K562 (cell line): ENCODE results near the gene PTPRZ1. TPM values are rescaled to one million over a fixed set of nuclear protein-coding genes. Genes with fewer than 3 reads are reported as not detected.

ENCODE experiments used
- ATAC-seq: fragments of 200-7000 bp; cut with Tn5 transposase; 3 replicates; pipeline ENCODE4 v1.9.1; 2020; ENCODE audit warnings: moderate library complexity
- BruUV-seq: library from RNA; stranded (reverse); fragments of 400-500 nt; replicated peaks from 2 replicates; lab custom pipeline; 2021; lab: Mats Ljungman, UMichigan
- CTCF ChIA-PET: fragments of 300-600 bp; formaldehyde crosslinking; extraction: SDS; loops from one replicate; lab custom pipeline; 2021; ENCODE audit warnings: low intra/inter-chr PET ratio; lab: Yijun Ruan, JAX
- POLR2A ChIA-PET: fragments of 300-600, 350-650 bp; sonication (Branson Sonifier 250); formaldehyde crosslinking; extraction: SDS; loops from one replicate; lab custom pipeline; 2021; ENCODE audit warnings: antibody characterized with exemption, inconsistent platforms; lab: Yijun Ruan, JAX
- DNase-seq, 4 experiments: peaks; one replicate each; pipeline versions ENCODE4 v3.0.0 to v3.0.0-alpha.2; 2011 to 2018; ENCODE audit warnings: low spot score in 3 of 4, mixed read lengths in 3 of 4; ENCODE audit errors: extremely low read depth in 1 of 4
- FAIRE-seq: peaks from 2 replicates; lab custom pipeline; 2011; peaks lifted over from hg19 to GRCh38; lab: Jason Lieb, UNC
- H2AFZ ChIP-seq: 2 replicates; pipeline ENCODE4 v1.6.0; 2011; ENCODE audit warnings: low read depth, low read length, control low read depth, inconsistent platforms
- H3K27ac ChIP-seq: fragments of 200-600 bp; 3 replicates; pipeline ENCODE4 v1.8.0; 2011; ENCODE audit warnings: low read depth, mild to moderate bottlenecking, control low read depth, inconsistent platforms, low read length, moderate library complexity, mixed read lengths; ENCODE audit errors: extremely low read depth
- H3K27me3 ChIP-seq, 2 experiments: fragments of 300-600 bp in 1 of 2; 2 replicates in 1 of 2; 3 replicates in 1 of 2; pipeline versions ENCODE4 v1.6.0 to v1.8.0; 2011; ENCODE audit warnings: inconsistent platforms in 2 of 2, low read length in 2 of 2, mild to moderate bottlenecking in 1 of 2, mixed read lengths in 1 of 2, moderate library complexity in 1 of 2; ENCODE audit not compliant: control insufficient read depth in 2 of 2, insufficient read depth in 2 of 2
- H3K36me3 ChIP-seq: fragments of 300-600 bp; 3 replicates; pipeline ENCODE4 v1.8.0; 2011; ENCODE audit warnings: mild to moderate bottlenecking, low read length, inconsistent platforms; ENCODE audit not compliant: control insufficient read depth, insufficient read depth
- H3K4me1 ChIP-seq, 2 experiments: fragments of 200-600 bp in 1 of 2; replicated peaks in 1 of 2; 2 replicates in 1 of 2; 3 replicates in 1 of 2; pipeline versions ENCODE4 v1.5.1 to v1.8.0; 2011; ENCODE audit warnings: inconsistent platforms in 2 of 2, low read length in 2 of 2, mild to moderate bottlenecking in 1 of 2, mixed read lengths in 1 of 2, moderate library complexity in 1 of 2; ENCODE audit not compliant: control insufficient read depth in 2 of 2, insufficient read depth in 2 of 2
- H3K4me2 ChIP-seq: 2 replicates; pipeline ENCODE4 v1.6.1; 2011; ENCODE audit warnings: low read length, control low read depth, inconsistent platforms, mixed read lengths; ENCODE audit not compliant: insufficient read depth
- H3K4me3 ChIP-seq: fragments of 200-600 bp; sonication (generic), shearing (Covaris generic); 2 replicates; pipeline ENCODE4 v1.5.1; 2016; ENCODE audit warnings: control low read depth, inconsistent platforms
- H3K79me2 ChIP-seq: fragments of 200-600 bp; 3 replicates; pipeline ENCODE4 v1.8.0; 2011; ENCODE audit warnings: low read length, inconsistent platforms; ENCODE audit not compliant: control insufficient read depth, insufficient read depth
- H3K9ac ChIP-seq, 2 experiments: 2 replicates each; pipeline versions ENCODE4 v1.6.0 to v1.6.1; 2011; ENCODE audit warnings: low read depth in 2 of 2, low read length in 2 of 2, control low read depth in 1 of 2, inconsistent platforms in 1 of 2, mild to moderate bottlenecking in 1 of 2, mixed read lengths in 1 of 2; ENCODE audit not compliant: insufficient read depth in 1 of 2
- H3K9me1 ChIP-seq: one replicate; pipeline ENCODE4 v1.6.0; 2011; ENCODE audit warnings: inconsistent platforms, mild to moderate bottlenecking, low read length, moderate library complexity; ENCODE audit not compliant: control insufficient read depth, insufficient read depth
- H3K9me3 ChIP-seq: replicated peaks from 2 replicates; pipeline ENCODE4 v1.5.1; 2011; ENCODE audit warnings: low read depth, low read length, inconsistent platforms; ENCODE audit not compliant: control insufficient read depth, insufficient read depth
- H4K20me1 ChIP-seq: replicated peaks from 2 replicates; pipeline ENCODE4 v1.6.1; 2011; ENCODE audit warnings: low read length, inconsistent platforms, mixed read lengths; ENCODE audit not compliant: control insufficient read depth, insufficient read depth
- EP300 ChIP-seq: IDR thresholded peaks from 2 replicates; pipeline ENCODE4 v1.6.1; 2012; ENCODE audit warnings: low read length, improper control_type of control experiment
- ETV5 ChIP-seq: sonication (generic); formaldehyde crosslinking; IDR thresholded peaks from 2 replicates; pipeline ENCODE4 v1.4.0; 2020; ENCODE audit warnings: low read depth, mild to moderate bottlenecking, missing genetic modification reagents
- HEY1 ChIP-seq: fragments of 250-450 bp; sonication (Bioruptor Pico); IDR thresholded peaks from 2 replicates; pipeline ENCODE4 v1.5.0; 2020; ENCODE audit warnings: mild to moderate bottlenecking, moderate library complexity, borderline replicate concordance
- IRF9 ChIP-seq: fragments of 450-650 bp; IDR thresholded peaks from 2 replicates; pipeline ENCODE4 v1.6.1; 2016; ENCODE audit warnings: missing biosample characterization, missing genetic modification characterization
- KDM4B ChIP-seq, 2 experiments: fragments of 450-650 bp in 1 of 2; sonication (generic) in 1 of 2; IDR thresholded peaks; 2 replicates each; pipeline ENCODE4 v1.6.1; 2016 to 2017; ENCODE audit warnings: borderline replicate concordance in 2 of 2, antibody characterized with exemption in 1 of 2, low read depth in 1 of 2, mild to moderate bottlenecking in 1 of 2
- MAZ ChIP-seq, 2 experiments: fragments of 450-650 bp in 1 of 2; sonication (generic) in 1 of 2; formaldehyde crosslinking; IDR thresholded peaks in 1 of 2; conservative IDR thresholded peaks in 1 of 2; 2 replicates each; pipeline versions ENCODE4 v1.4.0 to v1.5.0; 2020; ENCODE audit warnings: mild to moderate bottlenecking in 1 of 2, missing genetic modification reagents in 1 of 2
- PRMT5 ChIP-seq: sonication (generic); formaldehyde crosslinking; IDR thresholded peaks from 2 replicates; pipeline ENCODE4 v1.5.0; 2020; ENCODE audit warnings: missing genetic modification reagents
- RBM15 ChIP-seq: fragments of 200-400 bp; formaldehyde crosslinking; IDR thresholded peaks from 2 replicates; pipeline ENCODE4 v1.6.1; 2018; ENCODE audit warnings: mild to moderate bottlenecking, low read length, moderate library complexity; ENCODE audit not compliant: insufficient read depth
- SREBF2 ChIP-seq: sonication (generic); formaldehyde crosslinking; IDR thresholded peaks from 2 replicates; pipeline ENCODE4 v1.4.0; 2020; ENCODE audit warnings: mild to moderate bottlenecking, missing genetic modification reagents
- STAT5B ChIP-seq: fragments of 250-450 bp; sonication (Bioruptor Pico); IDR thresholded peaks from 2 replicates; pipeline ENCODE4 v1.8.0; 2021; ENCODE audit warnings: mild to moderate bottlenecking, inconsistent platforms
- ZNF592 ChIP-seq: fragments of 450-650 bp; IDR thresholded peaks from 2 replicates; pipeline ENCODE4 v1.6.1; 2017; ENCODE audit warnings: antibody characterized with exemption, mild to moderate bottlenecking
- ZNF644 ChIP-seq: fragments of 200-800 bp; sonication (Bioruptor generic); IDR thresholded peaks from 2 replicates; pipeline ENCODE4 v1.6.1; 2016; ENCODE audit warnings: low read depth, missing genetic modification characterization, missing compliant biosample characterization
- WGBS: fragments of 100-300 bp; shearing (Covaris generic); methylation state at CpG from one replicate; pipeline ENCODE4 v1.1.6; 2016; ENCODE audit warnings: low coverage, mixed read lengths; ENCODE audit not compliant: insufficient coverage; ENCODE audit errors: missing lambda C conversion rate; 5-methylcytosine and 5-hydroxymethylcytosine counted together
- in situ Hi-C: fragments of 300-500 bp; cut with MboI; formaldehyde crosslinking; loops from 4 replicates; pipeline ENCODE4 v1.15.0; 2018; ENCODE audit warnings: inconsistent platforms, mixed read lengths
- intact Hi-C: fragments of 100-400 bp; cut with micrococcal nuclease; formaldehyde crosslinking; loops from 2 replicates; pipeline ENCODE4 v1.14.2; 2022
- polyA plus RNA-seq, 8 experiments: library from polyadenylated mRNA; depleted of rRNA in 4 of 8; stranded (reverse) in 5 of 8; unstranded in 3 of 8; fragments of >200 nt; fragmentation: Nextera tagmentation in 2 of 8; fragmentation: Illumina TruSeq in 1 of 8; extraction: Ambion mirVana in 2 of 8; extraction: Trizol in 1 of 8; gene quantifications; 2 replicates each; pipeline versions ENCODE4 v1.2.1 to v1.2.3, GENCODE V29; 2011 to 2014; ENCODE audit warnings: inconsistent platforms in 1 of 8, missing spikeins in 1 of 8
- total RNA-seq, 7 experiments: library from RNA; depleted of rRNA in 6 of 7; stranded (reverse); fragments of >200 nt in 6 of 7; fragmentation: Illumina TruSeq in 2 of 7; extraction: Trizol in 2 of 7; gene quantifications; 2 replicates each; pipeline versions ENCODE4 v1.2.1 to v1.2.3, GENCODE V29; 2011 to 2021; ENCODE audit warnings: low replicate concordance in 1 of 7

Gene PTPRZ1
- total and polyA plus RNA-seq, 9 of the 15 experiments (the other 6 are each of a cell fraction or from before 2014, with no cell fraction given), result 0.04 TPM; not detected in 7

DNA sequence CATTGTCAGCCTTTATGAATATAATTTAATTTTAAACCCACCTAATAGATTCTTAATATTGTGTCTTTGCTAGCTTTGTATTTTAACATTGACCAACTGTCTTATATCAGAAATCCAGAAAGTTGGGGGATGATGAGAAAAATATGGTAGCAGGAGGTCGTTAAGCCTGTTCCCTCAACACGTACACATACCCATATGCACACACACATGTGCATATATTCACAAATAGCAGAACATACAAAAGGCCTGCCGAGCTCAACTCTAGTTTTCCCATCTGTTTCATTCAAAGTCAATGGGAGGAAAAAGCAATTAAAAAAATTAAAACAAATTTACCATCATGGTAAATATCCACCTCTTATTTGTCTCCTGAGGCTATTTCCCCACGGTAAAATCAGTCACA, 25.9 kb upstream of the PTPRZ1 start:
- POLR2A ChIA-PET, result interaction anchor here (0.6 kb wide), 1 partner anchor 1896 kb away, joined by 3 read pairs; no protein-coding TSS in a partner anchor
- no peaks in the 10 kb centered on the region for H3K27me3 ChIP-seq
- TF ChIP-seq HEY1, result no peak
- in situ Hi-C loops, result no loop called here
- H2AFZ ChIP-seq, result no peak overlapping the region
- no peaks in the 10 kb centered on the region for H3K79me2 ChIP-seq
- intact Hi-C loops, result no loop called here
- CTCF ChIA-PET, result no interaction called here
- no peak for DNase-seq
- H3K4me3 ChIP-seq, result no peak overlapping the region
- 0% methylated on average over 4 of the region's 4 CpGs for WGBS
- no peak overlapping the region for H3K9ac ChIP-seq
- no peak for FAIRE-seq
- H3K4me1 ChIP-seq, result no peaks in the 10 kb centered on the region
- H4K20me1 ChIP-seq, result no peaks in the 10 kb centered on the region
- no TSS peak for BruUV-seq
- no peak overlapping the region for H3K27ac ChIP-seq
- no peaks in the 10 kb centered on the region for H3K9me3 ChIP-seq
- H3K9me1 ChIP-seq, result no peaks in the 10 kb centered on the region
- no peak for ATAC-seq
- no peaks in the 10 kb centered on the region for H3K36me3 ChIP-seq
- no peak overlapping the region for H3K4me2 ChIP-seq

DNA sequence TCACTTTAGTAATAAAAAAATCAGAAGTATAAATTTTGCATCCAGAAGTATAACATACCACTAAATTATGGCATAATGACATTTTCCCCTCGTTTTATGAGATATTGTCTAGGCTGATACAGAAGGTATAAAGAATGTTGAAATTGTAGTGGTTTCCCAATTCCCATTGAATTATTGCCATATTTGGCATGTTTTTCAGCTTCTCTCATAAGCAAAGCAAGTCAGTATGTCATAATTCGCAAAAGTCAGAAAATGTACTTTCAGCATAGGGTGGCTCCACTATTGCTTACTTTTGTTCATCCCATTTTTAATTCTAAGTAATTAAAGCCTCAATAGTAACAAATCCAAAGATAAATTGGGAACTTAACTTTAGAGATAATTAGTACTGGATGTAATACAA, 19.7 kb upstream of the PTPRZ1 start:
- Histone ChIP-seq H4K20me1 (no peaks in the 10 kb centered on the region), H3K27ac (no peak overlapping the region), H2AFZ (no peak overlapping the region), H3K4me3 (no peak overlapping the region), H3K4me1 (no peaks in the 10 kb centered on the region), H3K9ac (no peak overlapping the region), H3K9me1 (no peaks in the 10 kb centered on the region), H3K27me3 (no peaks in the 10 kb centered on the region), H3K4me2 (no peak overlapping the region), H3K9me3 (no peaks in the 10 kb centered on the region), H3K79me2 (no peaks in the 10 kb centered on the region), H3K36me3 (no peaks in the 10 kb centered on the region)
- intact Hi-C loops, result no loop called here
- no peak for DNase-seq
- in situ Hi-C loops, result no loop called here
- no peak for ATAC-seq
- BruUV-seq, result no TSS peak
- 0% methylated on average over 2 of the region's 2 CpGs for WGBS
- no peak for FAIRE-seq
- POLR2A ChIA-PET, result no interaction called here
- CTCF ChIA-PET, result no interaction called here
- TF ChIP-seq PRMT5 (CRISPR knock-in tag) (no peak), ETV5 (CRISPR knock-in tag) (no peak), SREBF2 (CRISPR knock-in tag) (no peak), ZNF592 (no peak), EP300 (no peak), KDM4B (IDR thresholded peaks at IDR 0.05; ENCODE audit: borderline replicate concordance in 2 of 2, low read depth in 1 of 2) (no peak), STAT5B (CRISPR knock-in tag) (no peak), MAZ (CRISPR knock-in tag; conservative IDR thresholded peaks at IDR 0.05 in 1 of 2, IDR thresholded peaks at IDR 0.05 in 1 of 2) (no peak), IRF9 (tag) (no peak), ZNF644 (no peak), RBM15 (no peak)
